ENCODE results near the gene EFCAB8.
A peak's percentile ranks its signal among the peaks of the same experiment; 100 is the strongest.

Gene EFCAB8

DNA sequence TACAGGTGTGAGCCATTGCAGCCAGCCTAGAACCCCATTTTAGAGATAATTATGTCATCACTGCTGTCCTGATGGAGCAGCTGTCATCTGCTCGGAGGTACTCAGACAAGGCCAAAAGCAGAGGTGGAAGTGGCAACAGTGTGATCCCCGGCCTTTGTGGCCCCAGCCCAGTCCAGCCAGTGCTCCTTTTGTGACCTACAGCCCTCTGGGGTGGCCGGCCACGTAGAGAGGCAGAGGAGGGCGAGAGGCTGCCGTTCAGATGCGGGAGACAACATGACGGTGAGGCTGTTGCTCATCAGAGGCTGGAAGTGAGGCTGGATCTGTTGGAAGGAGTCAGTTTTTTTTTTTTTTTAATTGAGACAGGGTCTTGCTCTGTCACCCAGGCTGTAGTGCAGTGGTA is 32.8 kb downstream of the EFCAB8 start:
- TF ChIP-seq, protein P1, sequence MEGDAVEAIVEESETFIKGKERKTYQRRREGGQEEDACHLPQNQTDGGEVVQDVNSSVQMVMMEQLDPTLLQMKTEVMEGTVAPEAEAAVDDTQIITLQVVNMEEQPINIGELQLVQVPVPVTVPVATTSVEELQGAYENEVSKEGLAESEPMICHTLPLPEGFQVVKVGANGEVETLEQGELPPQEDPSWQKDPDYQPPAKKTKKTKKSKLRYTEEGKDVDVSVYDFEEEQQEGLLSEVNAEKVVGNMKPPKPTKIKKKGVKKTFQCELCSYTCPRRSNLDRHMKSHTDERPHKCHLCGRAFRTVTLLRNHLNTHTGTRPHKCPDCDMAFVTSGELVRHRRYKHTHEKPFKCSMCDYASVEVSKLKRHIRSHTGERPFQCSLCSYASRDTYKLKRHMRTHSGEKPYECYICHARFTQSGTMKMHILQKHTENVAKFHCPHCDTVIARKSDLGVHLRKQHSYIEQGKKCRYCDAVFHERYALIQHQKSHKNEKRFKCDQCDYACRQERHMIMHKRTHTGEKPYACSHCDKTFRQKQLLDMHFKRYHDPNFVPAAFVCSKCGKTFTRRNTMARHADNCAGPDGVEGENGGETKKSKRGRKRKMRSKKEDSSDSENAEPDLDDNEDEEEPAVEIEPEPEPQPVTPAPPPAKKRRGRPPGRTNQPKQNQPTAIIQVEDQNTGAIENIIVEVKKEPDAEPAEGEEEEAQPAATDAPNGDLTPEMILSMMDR (conservative IDR thresholded peaks at IDR 0.05; ENCODE audit: control insufficient read depth, insufficient read depth, low read depth, low read length), result no peak
- DNase-seq (ENCODE audit: low read depth), result no peak
- H3K4me3 ChIP-seq (ENCODE audit: control insufficient read depth, low read depth, low read length), result no peak overlapping the region

- H3K4me3 ChIP-seq (ENCODE audit: control insufficient read depth, low read depth, low read length), result no peak overlapping the region
- TF ChIP-seq, protein P1 (conservative IDR thresholded peaks at IDR 0.05; ENCODE audit: control insufficient read depth, insufficient read depth, low read depth, low read length), result no peak
- no peak for DNase-seq (ENCODE audit: low read depth)
Observed at GRCh38 chr20:32891926-32892660, 33.4 kb downstream of the EFCAB8 start.

DNA sequence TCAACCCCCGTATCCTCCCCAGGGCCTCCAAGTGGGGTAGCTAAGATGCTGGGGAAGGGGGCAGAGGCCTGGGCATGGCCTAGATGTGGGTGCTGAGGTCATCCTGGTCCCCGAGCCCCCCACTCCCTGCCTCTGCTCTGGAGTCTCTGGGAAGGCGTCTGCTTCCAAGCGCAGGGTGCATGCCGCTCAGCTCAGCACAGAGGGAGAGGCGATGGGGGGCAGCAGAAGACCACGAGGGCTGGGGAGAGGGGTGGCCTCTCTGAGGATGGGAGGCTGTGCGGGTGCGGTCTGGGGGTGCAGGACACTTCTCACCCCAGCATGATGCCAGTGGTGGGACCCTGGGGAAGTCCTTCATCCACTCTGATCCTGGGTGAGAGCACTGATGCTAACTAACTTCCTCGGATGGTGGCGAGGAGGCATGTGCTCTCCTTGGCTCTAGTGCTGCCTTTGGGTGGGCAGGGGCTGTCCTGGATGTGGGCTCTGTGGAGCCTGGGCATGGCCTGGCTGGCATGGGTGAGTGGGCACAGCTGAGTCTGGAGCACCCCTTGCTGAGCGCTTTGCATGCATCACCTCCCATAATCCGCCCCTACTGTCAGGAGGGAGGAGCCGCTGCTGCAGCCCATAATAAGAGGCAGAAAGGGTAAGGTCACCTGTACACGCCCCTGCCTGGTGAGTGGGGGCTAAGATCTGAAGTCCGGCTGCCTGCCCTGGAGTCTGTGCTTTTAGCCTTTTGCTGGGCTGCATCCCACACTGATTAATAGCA is 34.7 kb downstream of the EFCAB8 start:
- H3K4me3 ChIP-seq (ENCODE audit: control insufficient read depth, low read depth, low read length), result no peak overlapping the region
- no peak for DNase-seq (ENCODE audit: low read depth)
- TF ChIP-seq, protein P1 (conservative IDR thresholded peaks at IDR 0.05; ENCODE audit: control insufficient read depth, insufficient read depth, low read depth, low read length), result no peak

- TF ChIP-seq, protein P1 (conservative IDR thresholded peaks at IDR 0.05; ENCODE audit: control insufficient read depth, insufficient read depth, low read depth, low read length), result peak; percentile 48
- peak; percentile 12 for DNase-seq (ENCODE audit: low read depth)
- H3K4me3 ChIP-seq (ENCODE audit: control insufficient read depth, low read depth, low read length), result no peak overlapping the region
Observed at GRCh38 chr20:32894026-32894483, 35.3 kb downstream of the EFCAB8 start.

GRCh38 chr20:32894711-32895355 is 36.1 kb downstream of the EFCAB8 start:
- DNase-seq (ENCODE audit: low read depth), result no peak
- TF ChIP-seq, protein P1 (conservative IDR thresholded peaks at IDR 0.05; ENCODE audit: control insufficient read depth, insufficient read depth, low read depth, low read length), result no peak
- no peak overlapping the region for H3K4me3 ChIP-seq (ENCODE audit: control insufficient read depth, low read depth, low read length)

GRCh38 chr20:32896521-32897280 is 38.0 kb downstream of the EFCAB8 start:
- no peak overlapping the region for H3K4me3 ChIP-seq (ENCODE audit: control insufficient read depth, low read depth, low read length)
- TF ChIP-seq, protein P1 (conservative IDR thresholded peaks at IDR 0.05; ENCODE audit: control insufficient read depth, insufficient read depth, low read depth, low read length), result no peak
- no peak for DNase-seq (ENCODE audit: low read depth)

Data from fibroblast of mammary gland (primary cell).